NOMO-1 (cell line): ENCODE data around the gene EIF2S2.
A peak's percentile ranks its signal among the peaks of the same experiment; 100 is the strongest.
"Not testable (repeated sequence)": the region's sequence is repeated elsewhere in the genome, so short reads cannot be mapped to it uniquely, and the experiment has no call there.

Experiments
- DNase-seq, 2 experiments: peaks; one replicate each; lab custom pipeline; 2025; ENCODE audit not compliant: unreplicated experiment in 2 of 2; lab: John Stamatoyannopoulos, UW

The EIF2S2 gene

GRCh38 chr20:34111702-34112599 lies at the start of gene EIF2S2:
Gene EIF2S2 (minus strand): TSS chr20:34112243. CDS start chr20:34112110, 133 bp downstream.
- DNase-seq, result peak; percentile 98

GRCh38 chr20:34157697-34158096 lies 45.7 kb upstream of the EIF2S2 start:
- not testable (repeated sequence) for DNase-seq

GRCh38 chr20:34155836-34156235 lies 43.8 kb upstream of the EIF2S2 start:
- DNase-seq, result peak; percentile 9 to 38

- not testable (repeated sequence) for DNase-seq
Observed at GRCh38 chr20:34153169-34153568, 41.1 kb upstream of the EIF2S2 start.

GRCh38 chr20:34152073-34152472 lies 40.0 kb upstream of the EIF2S2 start:
- DNase-seq, result not testable (repeated sequence)

- DNase-seq, result no peak
Observed at GRCh38 chr20:34150306-34151000, 38.4 kb upstream of the EIF2S2 start.

- DNase-seq, result no peak
Observed at GRCh38 chr20:34145280-34145819, 33.3 kb upstream of the EIF2S2 start.

- no peak for DNase-seq
Observed at GRCh38 chr20:34143951-34144350, 31.9 kb upstream of the EIF2S2 start.

- no peak for DNase-seq
Observed at GRCh38 chr20:34142121-34142520, 30.1 kb upstream of the EIF2S2 start.

GRCh38 chr20:34141293-34141692 lies 29.2 kb upstream of the EIF2S2 start:
- no peak for DNase-seq

- not testable (repeated sequence) for DNase-seq
Observed at GRCh38 chr20:34135525-34136275, 23.7 kb upstream of the EIF2S2 start.

- not testable (repeated sequence) for DNase-seq
Observed at GRCh38 chr20:34133365-34133860, 21.4 kb upstream of the EIF2S2 start.

- DNase-seq, result peak; percentile 12 to 25
Observed at GRCh38 chr20:34132943-34133342, 20.9 kb upstream of the EIF2S2 start.

GRCh38 chr20:34132491-34132890 lies 20.4 kb upstream of the EIF2S2 start:
- not testable (repeated sequence) for DNase-seq

- DNase-seq, result no peak
Observed at GRCh38 chr20:34131491-34131890, 19.4 kb upstream of the EIF2S2 start.

GRCh38 chr20:34129518-34130162 lies 17.6 kb upstream of the EIF2S2 start:
- DNase-seq, result peak; percentile 41 to 72

- DNase-seq, result no peak
Observed at GRCh38 chr20:34127792-34128191, 15.7 kb upstream of the EIF2S2 start.

GRCh38 chr20:34124469-34125249 lies 12.6 kb upstream of the EIF2S2 start:
- DNase-seq, result peak; percentile 15 to 52

- no peak for DNase-seq
Observed at GRCh38 chr20:34123309-34123708, 11.3 kb upstream of the EIF2S2 start.
